HG03097 (cell line): ENCODE measurements around the gene MPZL1.

Experiments used
- ATAC-seq: cut with Tn5 transposase; IDR thresholded peaks from one replicate; pipeline ENCODE4 v1.9.1; 2021; ENCODE audit not compliant: unreplicated experiment, low FRiP score

MPZL1 gene

DNA sequence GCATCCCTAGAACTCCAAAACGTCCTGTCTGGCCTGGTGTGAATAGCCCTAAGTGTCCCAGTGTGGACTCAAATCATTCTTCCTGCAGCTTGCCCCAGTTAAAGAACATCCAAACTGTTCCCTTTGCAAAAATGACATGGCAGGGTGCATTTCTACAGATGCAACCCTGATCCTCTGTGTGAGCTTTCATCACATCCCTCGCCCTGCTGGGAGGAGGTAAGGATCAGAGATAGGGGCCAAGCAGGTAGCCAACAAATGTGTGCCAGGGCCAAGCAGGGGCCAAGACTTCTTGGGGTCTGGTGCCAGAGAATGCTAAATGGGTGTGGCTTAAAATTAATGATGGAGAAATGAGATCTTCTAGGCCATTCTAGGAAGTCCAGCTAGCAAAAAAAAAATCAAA, 27.1 kb upstream of the MPZL1 start:
- ATAC-seq, result no peak

DNA sequence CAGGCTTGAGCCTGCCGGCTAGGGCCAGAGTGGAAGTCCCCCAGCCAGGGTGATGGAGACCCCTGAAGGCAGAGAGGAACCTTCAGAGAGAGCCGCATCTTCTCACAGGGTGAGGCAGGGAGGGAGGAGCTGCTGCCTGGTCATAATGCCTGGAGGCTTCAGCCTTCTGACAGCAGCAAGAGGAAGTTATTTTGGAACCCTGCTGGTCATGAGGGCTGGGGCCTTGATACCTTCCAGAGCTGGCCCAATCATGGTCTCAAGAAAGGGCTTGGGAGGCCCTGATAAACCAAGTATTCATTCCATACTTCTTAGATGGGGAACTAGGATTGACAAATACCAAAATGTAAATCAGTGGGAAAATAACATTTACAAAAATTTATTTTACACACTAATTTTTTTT, 26.6 kb upstream of the MPZL1 start:
- no peak for ATAC-seq

DNA sequence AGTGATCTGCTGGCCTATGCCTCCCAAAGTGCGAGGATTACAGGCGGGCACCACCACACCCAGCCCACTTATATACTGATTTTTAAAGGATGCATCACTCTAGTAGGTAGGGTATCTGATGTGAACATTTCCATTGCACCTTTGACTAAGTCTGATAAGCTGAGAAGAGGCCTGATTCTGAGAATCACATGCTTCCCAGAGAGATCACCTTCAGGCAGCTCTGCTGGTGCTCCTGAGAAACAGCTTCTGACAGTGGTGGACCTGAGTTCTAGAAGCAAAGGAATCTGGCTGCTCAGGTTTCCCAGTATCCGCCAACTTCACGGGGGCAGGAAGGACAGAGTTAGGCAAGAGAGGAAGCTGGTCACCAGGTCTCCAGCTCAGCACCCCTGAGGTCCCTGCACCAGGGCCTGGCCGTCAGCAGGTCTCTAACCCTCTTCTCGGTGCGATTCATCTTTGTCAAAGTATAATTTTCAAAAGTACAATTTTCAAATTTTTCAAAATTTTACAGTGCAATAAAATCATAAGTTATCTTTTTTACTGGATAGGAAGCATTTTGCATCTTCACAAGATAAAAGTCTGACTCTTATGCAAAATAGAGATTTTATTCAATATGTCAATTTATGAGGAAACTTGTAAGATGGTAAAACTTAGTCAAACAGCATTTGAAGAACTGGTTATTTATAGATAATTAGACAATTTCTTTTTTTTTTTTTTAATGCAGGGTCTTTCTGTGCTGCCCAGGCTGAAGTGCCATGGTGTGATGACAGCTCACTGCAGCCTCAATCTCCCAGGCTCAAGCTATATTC, 25.8 kb upstream of the MPZL1 start:
- ATAC-seq, result no peak

- no peak for ATAC-seq
Observed at GRCh38 chr1:167697667-167698141, 24.1 kb upstream of the MPZL1 start.

GRCh38 chr1:167698313-167698712, 23.5 kb upstream of the MPZL1 start:
- no peak for ATAC-seq

DNA sequence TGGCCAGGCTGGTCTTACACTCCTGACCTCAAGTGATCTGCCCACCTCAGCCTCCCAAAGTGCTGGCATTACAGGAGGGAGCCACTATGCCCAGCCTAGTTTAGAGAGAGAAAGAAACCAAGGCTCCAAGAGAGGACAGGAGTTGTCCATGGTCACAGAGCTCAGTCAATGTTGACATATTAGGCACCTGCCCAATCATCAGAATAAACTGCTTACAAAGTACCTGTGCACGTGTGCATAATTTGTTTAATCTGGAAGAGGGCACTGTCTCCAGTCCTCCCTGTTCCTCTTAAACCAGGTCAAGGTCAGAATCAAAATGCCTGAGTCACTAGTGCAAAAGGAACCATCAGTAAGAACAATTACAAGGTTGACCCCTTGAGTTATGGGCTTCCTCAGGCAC, 20.3 kb upstream of the MPZL1 start:
- no peak for ATAC-seq

DNA sequence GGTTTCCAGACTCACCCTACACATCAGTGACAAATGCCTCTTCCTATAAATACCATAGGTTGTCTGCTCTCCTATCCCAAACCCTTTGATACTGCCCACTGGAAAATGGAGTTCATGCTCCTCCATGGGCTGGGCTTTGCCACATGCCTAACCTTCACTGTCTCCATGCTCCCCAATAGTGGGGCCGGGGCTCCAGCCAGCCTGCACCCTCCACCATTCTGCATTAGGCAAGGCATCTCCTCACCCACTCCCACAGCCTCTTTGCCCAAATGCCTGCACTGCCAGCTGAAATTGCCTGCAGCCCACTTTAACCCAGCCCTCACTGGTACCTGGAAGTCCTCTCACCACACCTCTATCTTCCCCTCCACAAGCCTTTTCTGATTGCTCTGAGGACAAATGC, 18.2 kb upstream of the MPZL1 start:
- ATAC-seq, result no peak

DNA sequence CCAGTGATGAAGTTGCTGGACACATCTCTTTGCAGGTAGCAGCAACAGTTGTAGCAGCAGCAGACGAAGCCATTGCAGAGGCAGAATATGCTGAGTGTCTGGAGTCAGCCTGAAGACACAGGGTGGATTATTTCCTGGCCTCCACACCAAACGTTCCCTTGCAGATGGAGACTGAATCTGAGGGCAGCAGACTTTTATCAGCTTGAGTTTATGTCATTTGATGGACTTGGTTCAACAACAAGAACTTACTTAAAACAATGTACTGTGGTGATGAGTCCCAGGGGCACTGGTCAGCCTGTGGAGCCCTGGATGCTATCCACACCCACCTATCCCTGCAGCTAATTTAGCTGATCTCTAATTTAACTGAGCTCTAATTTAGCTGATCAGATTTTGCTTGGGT, 17.1 kb upstream of the MPZL1 start:
- ATAC-seq, result no peak

- no peak for ATAC-seq
Observed at GRCh38 chr1:167705250-167705649, 16.5 kb upstream of the MPZL1 start.

- no peak for ATAC-seq
Observed at GRCh38 chr1:167706363-167706762, 15.4 kb upstream of the MPZL1 start.

- no peak for ATAC-seq
Observed at GRCh38 chr1:167706931-167707877, 14.6 kb upstream of the MPZL1 start.

DNA sequence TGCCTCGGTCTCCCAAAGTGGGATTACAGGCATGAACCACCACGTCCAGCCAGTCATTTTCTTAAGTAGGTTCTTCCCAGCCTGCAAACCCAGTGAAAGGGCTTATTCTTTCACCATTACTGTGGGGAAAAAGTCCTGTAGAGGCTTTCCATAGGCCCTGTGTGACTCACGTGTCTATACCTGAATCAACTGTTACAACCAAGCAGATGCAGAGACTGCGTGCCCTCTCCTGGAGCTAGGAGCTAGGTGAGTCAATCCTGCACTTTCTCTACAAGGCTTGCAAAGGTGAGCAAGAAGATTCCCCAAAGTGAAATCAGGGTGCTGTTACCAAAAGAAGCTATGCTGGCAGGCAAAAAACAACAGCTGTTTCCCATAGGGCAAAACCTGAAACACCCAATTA, 13.8 kb upstream of the MPZL1 start:
- ATAC-seq, result no peak

GRCh38 chr1:167708940-167709389, 12.8 kb upstream of the MPZL1 start:
- peak; percentile 30 for ATAC-seq

DNA sequence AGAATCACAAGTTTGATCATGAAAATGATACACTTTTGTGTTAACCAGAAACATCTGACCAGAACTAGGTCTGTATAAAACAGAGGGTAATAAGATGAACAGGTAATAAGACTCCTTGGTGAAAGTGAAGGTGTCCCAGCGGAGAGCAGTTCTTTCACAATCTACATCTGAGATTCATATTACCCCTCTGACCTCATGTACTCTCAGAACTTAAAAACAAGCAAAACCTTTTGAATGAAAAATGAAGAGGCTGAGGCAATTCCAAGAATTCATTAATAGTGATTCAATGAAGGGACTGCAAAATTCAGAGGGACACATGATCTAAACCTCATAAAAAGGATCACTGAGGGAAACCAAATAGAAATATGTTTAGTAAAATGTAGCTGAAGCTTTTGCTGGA, 10.9 kb upstream of the MPZL1 start:
- ATAC-seq, result no peak

- ATAC-seq, result no peak
Observed at GRCh38 chr1:167711797-167712196, 10.0 kb upstream of the MPZL1 start.

GRCh38 chr1:167713330-167714081, 8.3 kb upstream of the MPZL1 start:
- no peak for ATAC-seq

- peak; percentile 42 for ATAC-seq
Observed at GRCh38 chr1:167714098-167714438, 7.7 kb upstream of the MPZL1 start.

DNA sequence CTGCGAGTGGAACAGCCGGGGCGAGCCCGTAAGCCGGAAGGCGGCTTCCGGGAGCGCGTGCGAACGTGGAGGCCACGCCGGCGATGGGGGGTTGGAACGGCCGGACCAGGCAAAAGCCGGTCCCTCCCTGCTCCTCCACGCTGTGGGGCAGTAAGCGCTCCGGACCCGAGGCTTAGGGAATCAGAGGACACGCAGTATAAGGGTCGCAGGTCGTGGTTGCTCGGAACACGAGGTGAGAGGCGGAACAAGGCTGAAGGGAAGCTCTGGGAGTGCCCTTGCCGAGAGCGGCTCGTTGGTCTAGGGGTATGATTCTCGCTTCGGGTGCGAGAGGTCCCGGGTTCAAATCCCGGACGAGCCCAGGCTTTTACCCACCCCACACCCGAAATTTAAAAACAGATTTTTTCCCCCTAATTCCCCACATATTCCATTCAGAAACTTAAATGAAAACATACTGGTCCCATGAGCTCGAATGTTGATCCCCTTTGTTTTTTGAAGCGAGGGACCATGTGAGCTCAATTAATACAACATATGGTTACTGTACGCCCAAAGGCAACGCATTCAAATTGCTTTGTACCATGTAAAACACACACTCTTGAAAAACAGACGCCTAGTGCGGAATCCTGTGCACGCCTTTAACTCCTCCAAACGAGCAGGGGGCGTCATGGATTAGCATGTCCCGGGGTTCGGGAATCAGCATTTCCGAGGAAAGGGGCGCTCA, 7.2 kb upstream of the MPZL1 start:
- peak; percentile 48 for ATAC-seq

- ATAC-seq, result peak; percentile 47
Observed at GRCh38 chr1:167715157-167715999, 6.4 kb upstream of the MPZL1 start.

- no peak for ATAC-seq
Observed at GRCh38 chr1:167716000-167716271, 5.8 kb upstream of the MPZL1 start.
